SKM-1 (cell line): ENCODE measurements around the gene HINT1.
"Not testable (repeated sequence)": the region's sequence is repeated elsewhere in the genome, so short reads cannot be mapped to it uniquely, and the experiment has no call there.

ENCODE experiments used
- DNase-seq: peaks from one replicate; lab custom pipeline; 2025; ENCODE audit not compliant: unreplicated experiment; lab: John Stamatoyannopoulos, UW

HINT1 gene

DNA sequence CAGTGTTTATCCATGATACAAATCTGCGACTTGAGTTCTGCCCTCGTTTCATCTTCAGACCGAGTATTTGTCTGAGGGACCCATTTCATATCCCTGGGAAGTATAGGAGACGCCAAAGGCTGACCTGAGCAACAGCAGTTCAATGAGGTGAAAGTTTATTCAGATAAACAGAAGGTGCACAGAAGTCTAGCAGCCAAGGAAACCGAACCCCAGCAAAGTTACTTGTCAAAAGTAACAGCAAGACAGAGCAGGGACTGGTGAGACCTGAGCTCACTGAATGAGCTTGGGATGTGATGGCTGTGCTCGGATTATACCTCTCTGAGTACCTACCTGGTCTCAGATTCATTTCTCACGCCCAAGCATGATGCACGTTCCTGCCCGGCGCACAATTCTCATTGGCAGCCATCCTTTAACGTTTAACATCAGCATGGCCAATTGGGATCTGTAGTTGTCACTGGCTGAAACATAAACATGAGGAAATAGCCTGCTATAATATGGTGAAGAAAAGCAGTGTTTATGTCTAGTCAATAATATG, 6.3 kb upstream of the HINT1 start:
- no peak for DNase-seq

DNA sequence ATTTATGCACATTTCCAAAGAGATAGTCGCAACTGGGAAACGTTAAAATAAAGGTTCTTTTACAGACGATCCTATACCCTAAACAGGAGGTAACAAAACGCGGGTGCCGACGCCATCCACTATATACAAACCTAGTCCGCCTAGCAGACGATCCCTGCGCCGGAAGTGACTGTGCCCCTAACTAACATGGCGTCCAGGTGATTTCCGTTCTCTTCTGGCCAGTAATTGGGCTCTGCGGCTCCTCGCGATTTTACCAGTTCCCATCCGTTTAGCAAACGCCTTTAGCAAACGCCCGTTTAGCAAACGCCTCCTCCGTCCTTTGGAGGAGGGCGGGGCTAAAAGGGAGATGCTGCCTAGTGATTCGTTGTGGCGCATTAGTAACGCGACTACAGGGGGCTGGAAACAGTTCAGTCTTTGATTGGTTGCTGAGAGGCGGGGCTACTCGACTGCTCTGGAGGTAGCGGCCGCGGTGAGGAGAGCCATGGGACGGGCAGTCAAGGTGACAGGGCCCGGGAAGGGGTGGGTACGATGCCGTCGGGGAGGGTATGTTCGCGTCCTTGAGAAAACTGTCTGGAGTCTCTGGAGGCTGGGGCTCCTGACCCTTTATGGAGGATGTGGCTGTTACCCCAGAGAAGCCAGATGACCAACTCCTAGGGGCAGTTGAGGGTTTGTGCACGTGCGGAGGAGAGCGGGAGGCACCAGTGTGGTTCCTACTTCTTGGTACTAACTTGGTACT, 5.7 kb upstream of the HINT1 start, which contains the start of gene LYRM7:
LYRM7 (plus strand) TSS at position 405 of the 736 bp plus-strand sequence; CDS start at position 482, 77 bp downstream.
- peak; percentile 98 for DNase-seq

DNA sequence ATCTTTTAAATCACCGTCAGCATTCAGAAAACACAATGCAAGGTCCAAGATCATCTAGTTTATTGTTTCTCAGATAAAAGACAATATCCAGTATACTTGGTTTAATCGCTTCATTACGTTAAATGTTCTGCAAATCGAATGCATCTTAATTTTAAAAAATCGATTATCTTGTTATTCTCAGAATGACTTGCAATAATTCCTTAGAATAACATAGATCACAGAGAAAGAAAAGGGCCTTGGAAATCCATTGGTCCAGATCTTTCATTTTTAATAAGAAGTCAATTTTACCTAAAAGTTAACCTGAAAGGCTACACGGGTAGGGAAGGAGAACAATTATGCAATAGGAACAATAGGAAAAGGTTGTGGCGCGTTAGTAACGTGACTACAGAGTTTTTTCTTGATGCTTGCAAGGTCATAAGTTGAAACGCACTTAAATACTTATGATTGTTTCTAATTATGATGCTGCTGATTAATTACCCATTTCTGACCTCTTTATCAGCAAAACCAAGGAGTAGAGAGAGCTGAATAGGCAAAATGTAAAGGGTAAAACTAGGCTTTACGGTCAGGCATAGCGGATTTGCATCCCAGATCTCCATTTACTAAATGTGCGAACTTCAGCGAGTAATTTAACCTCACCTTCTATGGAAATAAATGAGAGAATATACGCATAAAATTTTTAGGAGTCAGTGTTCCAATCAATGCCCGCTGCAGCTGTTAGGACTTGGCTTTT, 4.9 kb upstream of the HINT1 start:
- no peak for DNase-seq

DNA sequence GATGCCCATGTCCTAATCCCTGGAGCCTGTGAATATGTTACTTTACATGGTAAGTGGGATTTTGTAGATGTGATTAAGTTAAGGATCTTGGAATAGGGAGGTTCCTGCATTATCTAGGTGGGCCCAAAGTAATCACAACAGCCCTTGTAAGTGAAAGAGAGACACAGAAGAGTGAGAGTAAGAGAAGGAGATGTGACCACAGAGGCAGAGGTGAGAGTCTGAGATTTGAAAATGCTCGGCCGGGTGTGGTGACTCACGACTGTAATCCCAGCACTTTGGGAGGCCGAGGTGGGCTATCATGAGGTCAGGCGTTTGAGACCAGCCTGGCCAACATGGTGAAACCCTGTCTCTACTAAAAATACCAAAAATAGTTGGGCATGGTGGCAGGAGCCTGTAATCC, 2.6 kb upstream of the HINT1 start:
- no peak for DNase-seq

DNA sequence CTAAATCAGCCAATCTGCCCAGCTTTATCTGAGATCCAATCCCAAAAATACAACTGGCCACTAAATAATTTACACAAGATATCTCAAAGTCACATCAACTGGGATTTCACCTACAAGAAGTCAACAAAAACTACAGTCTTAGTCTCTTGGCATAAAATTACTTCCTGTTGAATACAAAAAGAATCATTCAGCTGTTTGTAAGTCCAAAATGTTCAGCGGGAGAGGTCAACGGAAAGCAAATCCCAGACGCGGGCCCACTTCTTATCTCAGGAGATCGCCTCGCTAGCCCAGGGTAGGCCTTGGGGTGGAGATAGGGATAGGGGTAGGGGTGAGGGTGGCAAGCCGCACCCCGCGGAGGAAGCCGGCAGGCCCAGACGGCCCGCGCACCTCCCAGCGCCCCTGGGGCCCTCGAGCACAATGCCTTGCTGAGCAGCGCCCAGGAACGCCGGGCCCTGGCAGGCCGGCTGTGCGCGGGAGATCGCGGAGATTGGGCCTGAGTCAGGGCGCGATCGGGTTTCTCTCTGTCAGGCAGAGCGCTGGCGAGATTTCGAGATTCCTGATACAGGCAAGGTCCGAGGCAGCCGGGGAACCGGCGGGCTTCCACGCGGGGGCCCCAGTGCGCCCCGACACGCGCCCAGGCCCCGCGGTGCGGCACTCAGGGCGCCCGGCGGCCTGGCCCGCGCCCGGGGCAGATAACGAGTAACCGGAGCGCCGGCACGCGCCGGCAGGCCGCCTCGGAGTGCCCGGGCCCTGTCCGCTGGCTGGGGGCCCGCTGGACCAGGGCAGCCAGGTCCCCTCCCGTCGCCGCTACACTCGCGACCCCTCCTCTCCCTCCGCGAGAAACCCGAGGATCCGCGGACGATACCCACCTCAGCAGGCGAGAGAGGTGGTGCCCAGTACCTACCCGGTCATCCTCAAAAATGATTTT, 601 bp downstream of the HINT1 start:
- peak; percentile 55 for DNase-seq

DNA sequence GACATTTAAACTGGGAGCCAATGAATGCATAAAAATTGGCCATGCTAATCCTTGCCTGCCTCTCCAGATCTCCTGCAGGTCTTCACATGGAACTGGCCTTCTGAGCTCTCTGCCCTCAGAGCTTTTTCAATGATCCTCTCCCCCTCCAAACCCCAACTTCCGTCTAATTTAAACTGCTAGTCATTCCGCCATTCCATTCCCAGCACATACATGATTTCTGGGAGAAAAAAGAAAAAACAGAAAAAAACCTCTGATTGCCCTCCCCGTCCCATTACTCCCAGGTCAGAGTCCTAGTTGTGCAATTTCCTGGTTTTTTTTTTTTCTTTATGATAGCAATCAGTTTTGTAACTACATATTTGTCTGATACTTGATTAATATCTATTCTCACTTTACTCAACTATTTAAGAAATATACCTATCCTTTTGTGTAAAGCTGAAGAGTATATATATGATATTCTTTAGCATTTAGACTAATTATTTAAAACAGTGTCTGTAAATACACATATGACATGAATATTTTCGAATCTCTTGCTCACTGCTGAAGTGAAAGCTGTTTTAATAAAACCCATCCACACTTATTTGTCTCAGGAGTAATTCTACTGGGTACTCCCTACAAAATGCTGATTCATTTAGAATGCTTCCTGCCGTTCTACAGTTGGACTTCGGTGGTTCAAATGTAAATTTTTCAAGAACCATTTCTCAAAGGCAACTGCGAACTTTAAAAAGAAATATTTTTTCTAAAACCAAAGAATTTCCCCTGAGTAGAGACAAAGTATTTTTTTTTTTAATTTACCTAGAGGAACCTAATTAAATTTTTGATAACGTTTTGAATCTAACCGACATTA, 1.6 kb downstream of the HINT1 start:
- no peak for DNase-seq

DNA sequence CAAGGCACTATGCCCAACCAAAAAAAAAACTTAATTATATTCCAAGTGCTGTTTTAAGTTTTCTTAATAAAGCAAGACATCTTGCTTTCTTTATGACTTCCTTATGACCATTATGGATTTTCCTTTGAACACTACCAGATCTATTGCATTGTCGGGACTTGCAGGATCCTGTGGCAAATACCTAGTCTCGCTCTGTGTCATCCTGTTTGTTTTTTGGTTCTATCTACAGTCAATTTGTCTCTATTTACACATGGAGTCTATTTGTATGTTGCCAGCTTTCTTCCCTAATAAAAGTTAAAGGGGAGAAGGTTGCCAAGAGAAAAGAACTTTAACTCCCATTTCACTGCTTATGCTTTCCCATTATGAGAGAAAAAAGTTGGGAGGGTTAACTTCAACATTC, 4.9 kb downstream of the HINT1 start:
- DNase-seq: no peak

DNA sequence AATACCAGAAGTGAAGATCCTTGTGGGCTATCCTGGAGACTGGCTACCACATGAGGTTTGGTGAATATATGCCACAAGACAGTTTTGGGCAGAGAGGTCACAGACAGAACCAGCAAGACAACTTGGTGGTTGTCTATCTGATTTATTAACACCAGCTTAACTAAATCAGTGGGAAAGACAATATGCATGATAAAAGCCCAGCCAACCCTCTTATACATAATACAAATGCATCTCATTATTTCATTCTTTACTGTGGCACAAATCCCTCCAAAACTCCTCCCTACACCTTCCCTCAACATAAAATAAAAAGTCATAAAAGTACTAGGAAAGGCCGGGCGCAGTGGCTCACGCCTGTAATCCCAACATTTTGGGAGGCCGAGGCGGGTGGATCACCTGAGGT, 8.1 kb downstream of the HINT1 start:
- DNase-seq: no peak

DNA sequence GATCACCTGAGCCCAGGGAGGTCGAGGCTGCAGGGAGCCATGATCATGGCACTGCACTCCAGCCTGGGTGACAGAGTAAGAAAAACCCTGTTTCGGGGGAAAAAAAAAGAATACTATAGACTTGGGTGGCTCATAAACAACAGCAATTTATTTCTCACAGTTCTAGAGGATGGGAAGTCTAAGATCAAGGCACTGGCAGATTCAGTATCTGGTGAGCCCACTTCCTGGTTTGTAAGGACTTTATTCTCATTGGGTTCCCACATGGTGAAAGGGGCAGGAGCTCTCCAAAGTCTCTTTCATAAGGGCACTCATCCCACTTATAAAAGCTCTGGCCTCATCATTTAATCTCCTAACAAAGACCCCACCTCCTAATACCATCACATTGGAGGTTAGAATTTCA, 8.7 kb downstream of the HINT1 start:
- no peak for DNase-seq

DNA sequence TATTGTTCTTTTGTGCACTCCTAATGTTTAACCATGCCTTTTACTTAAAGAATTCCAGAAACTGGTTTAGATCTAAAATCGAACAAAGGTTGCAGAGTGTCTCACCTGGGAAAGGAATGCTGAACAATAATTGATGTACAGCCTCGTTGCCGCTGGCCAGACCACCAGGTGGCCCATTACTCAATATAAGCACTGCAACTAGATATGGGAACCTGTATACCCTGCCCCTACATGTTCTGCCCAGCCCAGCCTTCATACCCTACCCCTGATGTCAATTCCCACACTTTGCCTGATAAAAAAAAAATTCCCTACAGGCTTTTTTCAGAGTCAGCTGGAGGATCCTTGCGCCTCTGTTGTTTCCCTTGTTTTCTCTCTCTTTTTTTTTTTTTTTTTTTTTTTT, 13.8 kb downstream of the HINT1 start:
- no peak for DNase-seq

DNA sequence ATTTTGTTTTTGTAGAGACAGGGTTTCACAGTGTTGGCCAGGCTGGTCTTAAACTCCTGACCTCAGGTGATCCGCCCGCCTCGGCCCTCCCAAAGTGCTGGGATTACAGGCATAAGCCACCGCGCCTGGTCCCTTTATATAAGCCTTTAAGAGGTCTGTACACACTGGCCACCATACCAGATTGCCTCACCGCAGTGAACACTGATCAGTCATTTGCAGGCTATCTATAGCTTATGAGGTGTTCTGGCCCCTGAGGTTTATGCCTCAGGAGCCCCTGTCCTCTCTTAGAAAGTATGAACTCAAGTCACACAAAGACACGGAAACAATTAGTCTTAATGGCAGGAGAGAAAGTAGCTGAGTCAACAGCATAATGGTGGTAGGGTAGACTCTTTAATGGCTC, 14.6 kb downstream of the HINT1 start:
- DNase-seq: no peak

DNA sequence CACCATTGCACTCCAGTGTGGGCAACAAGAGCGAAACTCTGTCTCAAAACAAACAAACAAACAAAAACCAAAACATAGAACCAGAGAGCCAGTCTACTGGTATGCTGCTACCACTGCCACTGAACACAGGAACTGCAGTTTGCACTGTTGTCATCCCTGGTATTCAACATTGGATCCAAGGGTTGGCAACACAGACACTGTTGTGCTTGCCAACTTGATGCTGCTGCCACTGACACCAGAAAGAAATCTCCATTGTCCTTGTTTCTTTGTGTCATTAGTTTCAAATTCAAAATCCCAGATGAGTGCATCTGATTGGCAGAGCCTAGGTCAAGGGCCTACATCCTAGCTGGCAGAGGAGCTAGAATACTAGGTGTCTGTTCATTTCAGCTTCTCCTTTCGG, 16.2 kb downstream of the HINT1 start:
- no peak for DNase-seq

DNA sequence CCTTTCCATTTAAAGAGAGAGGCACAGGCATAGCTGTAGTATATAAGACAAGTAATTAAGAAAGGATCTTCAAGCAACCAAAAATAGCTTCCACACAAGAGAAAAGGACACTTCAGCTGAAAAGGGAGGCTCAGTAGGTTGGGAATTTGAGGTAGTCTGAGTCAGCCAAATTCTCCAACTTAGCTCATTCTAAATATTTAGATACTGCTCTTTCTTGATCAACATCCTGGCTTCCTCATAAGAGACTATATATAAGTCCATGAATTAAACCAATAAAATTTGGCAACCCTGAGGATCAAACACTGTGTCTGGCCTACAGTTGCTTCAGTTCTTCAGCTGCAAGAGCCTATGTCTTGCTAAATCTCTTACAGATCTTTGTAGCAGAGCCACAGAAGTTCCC, 17.8 kb downstream of the HINT1 start:
- DNase-seq: no peak

DNA sequence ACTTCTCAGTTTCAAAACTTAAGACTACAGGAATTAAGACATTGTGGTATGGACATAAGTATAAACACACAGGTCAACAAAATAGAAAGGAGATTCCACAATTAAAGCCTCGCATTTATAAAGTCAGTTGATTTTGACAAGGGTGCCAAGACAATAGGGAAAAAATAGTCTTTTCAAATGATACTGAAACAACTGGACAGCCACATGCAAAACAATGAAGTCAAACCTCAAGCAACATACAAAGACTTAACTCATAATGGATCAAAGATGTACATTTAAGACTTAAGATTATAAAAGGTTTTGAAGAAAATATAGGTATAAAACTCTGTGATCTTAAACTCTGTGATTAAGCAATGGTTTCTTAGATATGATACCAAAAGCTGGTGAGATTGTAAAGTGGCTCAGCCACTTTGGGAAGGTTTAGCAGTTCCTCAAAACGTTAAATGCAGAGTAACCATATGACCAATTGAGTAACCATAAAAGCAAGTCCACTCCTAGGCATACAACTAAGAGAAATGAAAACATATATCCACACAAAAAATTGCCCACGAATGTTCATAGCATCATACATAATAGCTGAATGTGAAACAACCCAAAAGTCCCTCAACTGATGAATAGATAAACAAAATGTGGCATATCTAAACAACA, 22.0 kb downstream of the HINT1 start:
- no peak for DNase-seq

DNA sequence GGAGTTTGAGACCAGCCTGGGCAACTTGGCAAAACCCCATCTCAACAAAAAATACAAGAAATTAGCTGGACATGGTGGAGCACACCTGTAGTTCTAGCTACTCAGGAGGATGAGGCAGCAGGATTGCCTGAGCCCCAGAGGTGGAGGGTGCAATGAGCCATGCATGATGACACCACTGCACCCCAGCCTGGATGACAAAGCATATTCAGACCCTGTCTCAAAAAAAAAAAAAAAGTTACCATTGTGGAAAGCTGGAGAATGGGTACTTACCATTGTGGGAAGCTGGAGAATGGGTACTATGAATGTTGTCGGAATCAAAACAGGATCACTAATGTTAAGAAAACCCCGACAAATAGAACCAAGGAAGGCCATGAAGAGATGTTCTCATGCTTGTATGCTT, 25.7 kb downstream of the HINT1 start:
- DNase-seq: no peak

DNA sequence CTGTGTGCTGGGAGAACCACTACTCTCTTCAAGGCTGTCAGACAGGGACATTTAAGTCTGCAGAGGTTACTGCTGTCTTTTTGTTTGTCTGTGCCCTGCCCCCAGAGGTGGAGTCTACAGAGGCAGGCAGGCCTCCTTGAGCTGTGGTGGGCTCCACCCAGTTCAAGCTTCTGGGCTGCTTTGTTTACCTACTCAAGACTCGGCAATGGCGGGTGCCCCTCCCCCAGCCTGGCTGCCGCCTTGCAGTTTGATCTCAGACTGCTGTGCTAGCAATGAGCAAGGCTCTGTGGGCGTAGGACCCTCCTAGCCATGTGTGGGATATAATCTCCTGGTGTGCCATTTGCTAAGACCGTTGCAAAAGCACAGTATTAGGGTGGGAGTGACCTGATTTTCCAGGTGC, 26.6 kb downstream of the HINT1 start:
- DNase-seq: not testable (repeated sequence)

DNA sequence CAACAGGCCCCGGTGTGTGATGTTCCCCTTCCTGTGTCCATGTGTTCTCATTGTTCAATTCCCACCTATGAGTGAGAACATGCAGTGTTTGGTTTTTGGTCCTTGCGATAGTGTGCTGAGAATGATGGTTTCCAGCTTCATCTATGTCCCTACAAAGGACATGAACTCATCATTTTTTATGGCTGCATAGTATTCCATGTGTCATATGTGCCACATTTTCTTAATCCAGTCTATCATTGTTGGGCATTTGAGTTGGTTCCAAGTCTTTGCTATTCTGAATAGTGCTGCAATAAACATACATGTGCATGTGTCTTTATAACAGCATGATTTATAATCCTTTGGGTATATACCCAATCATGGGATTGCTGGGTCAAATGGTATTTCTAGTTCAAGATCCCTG, 32.0 kb downstream of the HINT1 start:
- DNase-seq: not testable (repeated sequence)

DNA sequence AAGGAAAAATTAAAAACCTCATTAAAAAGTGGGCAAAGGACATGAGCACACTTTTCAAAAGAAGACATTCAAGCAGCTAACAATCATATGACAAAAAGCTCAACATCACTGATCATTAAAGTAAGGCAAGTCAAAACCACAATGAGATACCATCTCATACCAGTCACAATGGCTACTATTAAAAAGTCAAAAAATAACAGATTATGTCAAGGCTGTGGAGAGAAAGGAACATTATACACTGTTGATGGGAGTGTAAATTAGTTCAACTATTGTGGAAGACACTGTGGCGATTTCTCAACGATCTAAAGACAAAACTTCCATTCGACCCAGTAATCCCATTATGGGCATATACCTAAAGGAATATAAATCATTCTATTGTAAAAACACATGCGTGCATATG, 35.8 kb downstream of the HINT1 start:
- no peak for DNase-seq

DNA sequence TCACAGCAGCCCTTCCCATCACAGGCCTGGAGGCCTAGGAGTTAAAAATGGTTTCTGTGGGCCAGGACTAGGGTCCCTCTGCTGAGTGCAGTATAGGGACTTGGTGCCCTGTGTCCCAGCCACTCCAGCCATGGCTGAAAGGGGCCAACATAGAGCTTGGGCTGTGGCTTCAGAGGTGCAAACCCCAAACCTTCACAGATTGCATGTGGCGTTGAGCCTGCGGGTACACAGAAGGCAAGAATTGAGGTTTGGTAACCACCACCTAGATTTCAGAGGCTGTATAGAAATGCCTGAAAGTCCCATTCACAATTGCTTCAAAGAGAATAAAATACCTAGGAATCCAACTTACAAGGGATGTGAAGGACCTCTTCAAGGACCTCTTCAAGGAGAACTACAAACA, 37.8 kb downstream of the HINT1 start:
- not testable (repeated sequence) for DNase-seq

DNA sequence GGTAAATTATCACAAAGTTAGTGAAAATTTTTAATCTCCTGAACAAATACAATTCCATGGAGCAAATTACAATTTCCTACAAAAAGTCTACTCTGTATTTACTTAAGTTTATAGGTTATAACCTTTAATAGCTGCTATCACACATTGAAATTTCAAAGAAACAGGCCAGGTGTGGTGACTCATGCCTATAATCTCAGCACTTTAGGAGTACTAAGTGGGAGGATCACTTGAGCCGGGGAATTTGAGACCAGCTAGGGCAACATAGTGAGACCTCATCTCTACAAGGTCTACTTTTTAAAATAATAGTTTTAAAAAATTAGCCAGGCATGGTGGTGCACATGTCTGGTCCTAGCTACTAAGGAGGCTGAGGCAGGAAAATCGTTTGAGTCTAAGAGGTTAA, 50.3 kb downstream of the HINT1 start:
- DNase-seq: no peak
